GM18519 (cell line): ENCODE results near the gene EEA1.

Source experiments
- ATAC-seq: cut with Tn5 transposase; IDR thresholded peaks from one replicate; pipeline ENCODE4 v1.9.1; 2021; ENCODE audit warnings: mild to moderate bottlenecking, moderate library complexity; ENCODE audit not compliant: unreplicated experiment, low FRiP score

EEA1 gene

GRCh38 chr12:92726850-92727249 is 202.2 kb downstream of the EEA1 start:
- no peak for ATAC-seq

- ATAC-seq: no peak
Measured at GRCh38 chr12:92722897-92723296, 206.2 kb downstream of the EEA1 start.

GRCh38 chr12:92721656-92722055 is 207.4 kb downstream of the EEA1 start:
- ATAC-seq: no peak

GRCh38 chr12:92721130-92721529 is 208.0 kb downstream of the EEA1 start:
- ATAC-seq: no peak
